PFSK-1 (cell line): ENCODE results near the gene ST6GALNAC3.

Experiments used
- POLR2AphosphoS5 ChIP-seq: IDR thresholded peaks from 2 replicates; pipeline ENCODE4 v1.6.1; 2012; ENCODE audit warnings: low read depth, mild to moderate bottlenecking, control low read depth, low read length, moderate library complexity
- REST ChIP-seq, 2 experiments: IDR thresholded peaks; 2 replicates each; pipeline versions ENCODE4 v1.6.1 to v1.8.0; 2011 to 2012; ENCODE audit warnings: low read depth in 2 of 2, low read length in 2 of 2, control low read depth in 1 of 2, inconsistent platforms in 1 of 2, mild to moderate bottlenecking in 1 of 2, moderate library complexity in 1 of 2; ENCODE audit not compliant: insufficient read depth in 1 of 2
- SIN3A ChIP-seq: IDR thresholded peaks from 2 replicates; pipeline ENCODE4 v1.6.1; 2012; ENCODE audit warnings: mild to moderate bottlenecking, low read length, moderate library complexity, borderline replicate concordance; ENCODE audit not compliant: insufficient read depth
- TAF1 ChIP-seq: IDR thresholded peaks from 2 replicates; pipeline ENCODE4 v1.6.1; 2012; ENCODE audit warnings: low read length, control low read depth, borderline replicate concordance; ENCODE audit not compliant: insufficient read depth

- TF ChIP-seq TAF1 (no peak), REST (IDR thresholded peaks at IDR 0.05; ENCODE audit: insufficient read depth in 1 of 2, low read depth in 2 of 2, low read length in 2 of 2) (no peak), SIN3A (no peak), POLR2AphosphoS5 (no peak)
Observed at GRCh38 chr1:76136894-76137293, 62.3 kb downstream of the ST6GALNAC3 start.
